GM19397 (cell line): ENCODE measurements around the gene SHC3.

Experiments used
- ATAC-seq: cut with Tn5 transposase; IDR thresholded peaks from one replicate; pipeline ENCODE4 v1.9.1; 2021; ENCODE audit warnings: mild to moderate bottlenecking, moderate library complexity; ENCODE audit not compliant: unreplicated experiment

Gene SHC3

GRCh38 chr9:89186960-89187359 lies 8.3 kb upstream of the SHC3 start:
- ATAC-seq: no peak

- ATAC-seq: no peak
These were observed 7.4 kb upstream of the SHC3 start for GRCh38 chr9:89185980-89186379.

GRCh38 chr9:89183146-89183545 lies 4.5 kb upstream of the SHC3 start:
- no peak for ATAC-seq

- no peak for ATAC-seq
These were observed 3.8 kb upstream of the SHC3 start for GRCh38 chr9:89182369-89182768.

- ATAC-seq: no peak
These were observed 1.5 kb upstream of the SHC3 start for GRCh38 chr9:89179895-89180734.

- no peak for ATAC-seq
These were observed 899 bp upstream of the SHC3 start for GRCh38 chr9:89179540-89179894.

GRCh38 chr9:89178830-89179539 lies 367 bp upstream of the SHC3 start:
- no peak for ATAC-seq

GRCh38 chr9:89177012-89177943 lies 1.3 kb downstream of the SHC3 start:
- ATAC-seq: no peak

GRCh38 chr9:89175828-89176261 lies 2.8 kb downstream of the SHC3 start:
- ATAC-seq: no peak

- ATAC-seq: no peak
These were observed 4.3 kb downstream of the SHC3 start for GRCh38 chr9:89174291-89174690.

GRCh38 chr9:89173072-89173471 lies 5.5 kb downstream of the SHC3 start:
- ATAC-seq: no peak

GRCh38 chr9:89172398-89172797 lies 6.2 kb downstream of the SHC3 start:
- ATAC-seq: no peak

- no peak for ATAC-seq
These were observed 6.9 kb downstream of the SHC3 start for GRCh38 chr9:89171693-89172092.

GRCh38 chr9:89171231-89171630 lies 7.4 kb downstream of the SHC3 start:
- ATAC-seq: no peak

- no peak for ATAC-seq
These were observed 9.5 kb downstream of the SHC3 start for GRCh38 chr9:89168901-89169813.

GRCh38 chr9:89167788-89168187 lies 10.8 kb downstream of the SHC3 start:
- no peak for ATAC-seq

- ATAC-seq: no peak
These were observed 11.8 kb downstream of the SHC3 start for GRCh38 chr9:89166852-89167251.

GRCh38 chr9:89165880-89166279 lies 12.7 kb downstream of the SHC3 start:
- no peak for ATAC-seq

- no peak for ATAC-seq
These were observed 13.3 kb downstream of the SHC3 start for GRCh38 chr9:89165341-89165740.

- ATAC-seq: no peak
These were observed 17.4 kb downstream of the SHC3 start for GRCh38 chr9:89161221-89161620.
